ENCODE data around the gene CLEC16A. TPM values are rescaled to one million over a fixed set of nuclear protein-coding genes. Genes with fewer than 3 reads are reported as not detected.
"Not testable (repeated sequence)": the region's sequence is repeated elsewhere in the genome, so short reads cannot be mapped to it uniquely, and the experiment has no call there.

CLEC16A gene
- total and polyA plus RNA-seq, 2 experiments from 2014 or later: 17.5 to 26.8 TPM

- no peak overlapping the region for H3K4me3 ChIP-seq
- no peak overlapping the region for H3K27ac ChIP-seq
- DNase-seq (ENCODE audit: low read depth in 1 of 2, low spot score in 1 of 2): peak; percentile 86 to 89
- no peaks in the 10 kb centered on the region for H3K27me3 ChIP-seq
- H3K4me1 ChIP-seq (ENCODE audit: low read depth): peaks cover 9% of the 10 kb centered on the region
- no peaks in the 10 kb centered on the region for H3K9me3 ChIP-seq (ENCODE audit: low read depth)
- H3K36me3 ChIP-seq: no peaks in the 10 kb centered on the region
- TF ChIP-seq CTCF (IDR thresholded peaks at IDR 0.05; ENCODE audit: low read depth, low read length): peak; percentile 98
Observed at GRCh38 chr16:10964039-10964890, 19.9 kb downstream of the CLEC16A start.

GRCh38 chr16:10964891-10965326 lies 20.5 kb downstream of the CLEC16A start:
- H3K36me3 ChIP-seq: no peaks in the 10 kb centered on the region
- DNase-seq (ENCODE audit: low read depth in 1 of 2, low spot score in 1 of 2): no peak
- no peak for TF ChIP-seq CTCF (IDR thresholded peaks at IDR 0.05; ENCODE audit: low read depth, low read length)
- no peak overlapping the region for H3K4me3 ChIP-seq
- peaks cover 9% of the 10 kb centered on the region for H3K4me1 ChIP-seq (ENCODE audit: low read depth)
- no peaks in the 10 kb centered on the region for H3K27me3 ChIP-seq
- H3K9me3 ChIP-seq (ENCODE audit: low read depth): no peaks in the 10 kb centered on the region
- H3K27ac ChIP-seq: no peak overlapping the region

GRCh38 chr16:10965440-10966061 lies 21.2 kb downstream of the CLEC16A start:
- Histone ChIP-seq H3K4me3 (no peak overlapping the region), H3K9me3 (ENCODE audit: low read depth) (no peaks in the 10 kb centered on the region), H3K4me1 (ENCODE audit: low read depth) (peaks cover 8% of the 10 kb centered on the region), H3K27ac (no peak overlapping the region), H3K27me3 (no peaks in the 10 kb centered on the region), H3K36me3 (no peaks in the 10 kb centered on the region)
- no peak for TF ChIP-seq CTCF (IDR thresholded peaks at IDR 0.05; ENCODE audit: low read depth, low read length)
- DNase-seq (ENCODE audit: low read depth in 1 of 2, low spot score in 1 of 2): no peak

GRCh38 chr16:10966129-10966528 lies 21.8 kb downstream of the CLEC16A start:
- Histone ChIP-seq H3K36me3 (no peaks in the 10 kb centered on the region), H3K9me3 (ENCODE audit: low read depth) (no peaks in the 10 kb centered on the region), H3K4me1 (ENCODE audit: low read depth) (peaks cover 4% of the 10 kb centered on the region), H3K27ac (no peak overlapping the region), H3K4me3 (no peak overlapping the region), H3K27me3 (no peaks in the 10 kb centered on the region)
- no peak for DNase-seq (ENCODE audit: low read depth in 1 of 2, low spot score in 1 of 2)
- no peak for TF ChIP-seq CTCF (IDR thresholded peaks at IDR 0.05; ENCODE audit: low read depth, low read length)

GRCh38 chr16:10966559-10966958 lies 22.2 kb downstream of the CLEC16A start:
- H3K27me3 ChIP-seq; H3K4me1 ChIP-seq (ENCODE audit: low read depth); H3K9me3 ChIP-seq (ENCODE audit: low read depth); H3K4me3 ChIP-seq; H3K36me3 ChIP-seq; DNase-seq (ENCODE audit: low read depth in 1 of 2, low spot score in 1 of 2); H3K27ac ChIP-seq: not testable (repeated sequence)

GRCh38 chr16:10967986-10968385 lies 23.6 kb downstream of the CLEC16A start:
- TF ChIP-seq CTCF (IDR thresholded peaks at IDR 0.05; ENCODE audit: low read depth, low read length): no peak
- Histone ChIP-seq H3K27ac (no peak overlapping the region), H3K4me3 (no peak overlapping the region), H3K4me1 (ENCODE audit: low read depth) (peaks cover 4% of the 10 kb centered on the region), H3K9me3 (ENCODE audit: low read depth) (no peaks in the 10 kb centered on the region), H3K27me3 (no peaks in the 10 kb centered on the region), H3K36me3 (no peaks in the 10 kb centered on the region)
- peak in 1 of 2 donors; percentile 60 for DNase-seq (ENCODE audit: low read depth in 1 of 2, low spot score in 1 of 2)

All from cardiac muscle cell (in vitro differentiated cells and primary cell).